Stomach (tissue), 9 donors: Measurements from ENCODE around the gene SUN5. TPM values are rescaled to one million over a fixed set of nuclear protein-coding genes. Genes with fewer than 3 reads are reported as not detected.

Experiments
- DNase-seq, 2 donors: peaks; one replicate each; pipeline versions ENCODE4 v3.0.0 to v3.0.0-alpha.2; 2013 to 2019
- H3K27ac ChIP-seq, 5 donors: fragments of 200-600 bp in 4 of 5; sonication (generic) in 4 of 5; one replicate each; pipeline ENCODE4 v1.5.1; 2013 to 2019; ENCODE audit warnings: mild to moderate bottlenecking in 1 of 5, moderate library complexity in 1 of 5
- H3K27me3 ChIP-seq, 3 donors: fragments of 200-600 bp; sonication (generic); one replicate each; pipeline ENCODE4 v1.5.1; 2017 to 2019; ENCODE audit warnings: mixed run types in 1 of 3
- H3K36me3 ChIP-seq, 4 donors: fragments of 200-600 bp; sonication (generic); 1 replicate in 3 of 4; 2 replicates in 1 of 4; pipeline ENCODE4 v1.5.1; 2016 to 2019
- H3K4me1 ChIP-seq, 4 donors: fragments of 200-600 bp; sonication (generic); one replicate each; pipeline ENCODE4 v1.5.1; 2016 to 2019
- H3K4me3 ChIP-seq, 4 donors: fragments of 200-600 bp; sonication (generic) in 3 of 4; one replicate each; pipeline ENCODE4 v1.5.1; 2016 to 2019; ENCODE audit warnings: mild to moderate bottlenecking in 1 of 4
- H3K9me3 ChIP-seq, 4 donors: fragments of 200-600 bp; sonication (generic); one replicate each; pipeline ENCODE4 v1.5.1; 2016 to 2019
- CTCF ChIP-seq, 7 experiments: fragments of 450-650 bp in 4 of 7; fragments of 200-600 bp in 3 of 7; sonication (generic) in 3 of 7; IDR thresholded peaks; one replicate each; pipeline ENCODE4 v1.5.1; 2016 to 2019; ENCODE audit warnings: antibody characterized with exemption in 7 of 7, control low read depth in 2 of 7, mild to moderate bottlenecking in 1 of 7
- EP300 ChIP-seq: sonication (generic); formaldehyde crosslinking; IDR thresholded peaks from one replicate; pipeline ENCODE4 v1.6.1; 2017; ENCODE audit warnings: antibody characterized with exemption
- POLR2A ChIP-seq, 4 donors: fragments of 450-650 bp; IDR thresholded peaks; one replicate each; pipeline ENCODE4 v1.6.1; 2016; ENCODE audit warnings: antibody characterized with exemption in 4 of 4, control low read depth in 2 of 4, mild to moderate bottlenecking in 1 of 4, moderate library complexity in 1 of 4
- POLR2AphosphoS5 ChIP-seq, 3 donors: sonication (generic); formaldehyde crosslinking; IDR thresholded peaks; one replicate each; pipeline ENCODE4 v1.6.1; 2016; ENCODE audit warnings: antibody characterized with exemption in 3 of 3
- WGBS, 5 donors: extraction: QIAGEN DNeasy Blood & Tissue Kit in 3 of 5; methylation state at CpG; one replicate each; pipeline versions ENCODE4 v1.1.5 to v1.1.7; 2013 to 2018; 5-methylcytosine and 5-hydroxymethylcytosine counted together
- intact Hi-C: fragments of 100-400 bp; cut with DNase I; formaldehyde crosslinking; loops from one replicate; pipeline ENCODE4 v1.15.1; 2023; ENCODE audit warnings: low total_unique reads
- polyA plus RNA-seq, 3 donors: library from polyadenylated mRNA; stranded (reverse); fragments of 200-250 nt; gene quantifications; one replicate each; pipeline ENCODE4 v1.2.3, GENCODE V29; 2013
- total RNA-seq, 5 donors: library from RNA; depleted of rRNA; stranded (reverse); fragments of >200 nt; gene quantifications; one replicate each; pipeline versions ENCODE4 v1.1.0 to v1.2.3, GENCODE V29; 2014 to 2016
- donor health status: healthy with polysubstance abuse.
- donor health status: Bipolar disorder and iron deficiency.
- donor health status: healthy.

The SUN5 gene
- total and polyA plus RNA-seq, 8 donors, result not detected

GRCh38 chr20:33043731-33044181, 39.5 kb upstream of the SUN5 start:
- no peak overlapping the region for H3K27ac ChIP-seq
- no peaks in the 10 kb centered on the region for H3K4me1 ChIP-seq
- H3K9me3 ChIP-seq, result peaks cover 0 to 29% (median 20%) of the 10 kb centered on the region in 4 donors
- TF ChIP-seq POLR2AphosphoS5 (IDR thresholded peaks at IDR 0.05) (no peak), EP300 (no peak), POLR2A (IDR thresholded peaks at IDR 0.05) (no peak), CTCF (IDR thresholded peaks at IDR 0.05) (no peak)
- H3K4me3 ChIP-seq, result no peak overlapping the region
- H3K36me3 ChIP-seq, result no peaks in the 10 kb centered on the region
- WGBS, 5 donors, result 16 to 41% (median 20%) methylated on average over 1 of the region's 1 CpG
- no peak for DNase-seq
- no peaks in the 10 kb centered on the region for H3K27me3 ChIP-seq
- intact Hi-C loops, result no loop called here

- Histone ChIP-seq H3K4me1 (no peaks in the 10 kb centered on the region), H3K9me3 (peaks cover 0 to 29% (median 20%) of the 10 kb centered on the region in 4 donors), H3K36me3 (no peaks in the 10 kb centered on the region), H3K27ac (no peak overlapping the region), H3K27me3 (no peaks in the 10 kb centered on the region), H3K4me3 (no peak overlapping the region)
- 50 to 56% (median 52%) methylated on average over 2 of the region's 2 CpGs for WGBS, 5 donors
- TF ChIP-seq EP300 (no peak), POLR2A (IDR thresholded peaks at IDR 0.05) (no peak), CTCF (IDR thresholded peaks at IDR 0.05) (no peak), POLR2AphosphoS5 (IDR thresholded peaks at IDR 0.05) (no peak)
- intact Hi-C loops, result no loop called here
- DNase-seq, result no peak
These were observed 38.9 kb upstream of the SUN5 start for GRCh38 chr20:33042983-33043730.

GRCh38 chr20:33042430-33042829, 38.2 kb upstream of the SUN5 start:
- H3K36me3 ChIP-seq, result no peaks in the 10 kb centered on the region
- no peaks in the 10 kb centered on the region for H3K4me1 ChIP-seq
- 84 to 94% (median 90%) methylated on average over 3 of the region's 3 CpGs for WGBS, 5 donors
- peaks cover 0 to 29% (median 20%) of the 10 kb centered on the region in 4 donors for H3K9me3 ChIP-seq
- H3K27ac ChIP-seq, result no peak overlapping the region
- H3K27me3 ChIP-seq, result no peaks in the 10 kb centered on the region
- H3K4me3 ChIP-seq, result no peak overlapping the region
- TF ChIP-seq CTCF (IDR thresholded peaks at IDR 0.05) (no peak), POLR2A (IDR thresholded peaks at IDR 0.05) (no peak), POLR2AphosphoS5 (IDR thresholded peaks at IDR 0.05) (no peak), EP300 (no peak)
- DNase-seq, result no peak
- intact Hi-C loops, result no loop called here

- TF ChIP-seq POLR2A (IDR thresholded peaks at IDR 0.05) (no peak), CTCF (IDR thresholded peaks at IDR 0.05) (no peak), EP300 (no peak), POLR2AphosphoS5 (IDR thresholded peaks at IDR 0.05) (no peak)
- H3K4me1 ChIP-seq, result no peaks in the 10 kb centered on the region
- 88 to 92% (median 91%) methylated on average over 4 of the region's 4 CpGs for WGBS, 5 donors
- peaks cover 0 to 6% (median 1%) of the 10 kb centered on the region in 4 donors for H3K9me3 ChIP-seq
- H3K4me3 ChIP-seq, result no peak overlapping the region
- intact Hi-C loops, result no loop called here
- no peaks in the 10 kb centered on the region for H3K36me3 ChIP-seq
- no peak overlapping the region for H3K27ac ChIP-seq
- no peaks in the 10 kb centered on the region for H3K27me3 ChIP-seq
- no peak for DNase-seq
These were observed 34.0 kb upstream of the SUN5 start for GRCh38 chr20:33038243-33038642.
